ENCODE measurements around the gene TTLL9. TPM values are rescaled to one million over a fixed set of nuclear protein-coding genes. Genes with fewer than 3 reads are reported as not detected.
A peak's percentile ranks its signal among the peaks of the same experiment; 100 is the strongest.
"Not testable (repeated sequence)": the region's sequence is repeated elsewhere in the genome, so short reads cannot be mapped to it uniquely, and the experiment has no call there.

The TTLL9 gene, protein sequence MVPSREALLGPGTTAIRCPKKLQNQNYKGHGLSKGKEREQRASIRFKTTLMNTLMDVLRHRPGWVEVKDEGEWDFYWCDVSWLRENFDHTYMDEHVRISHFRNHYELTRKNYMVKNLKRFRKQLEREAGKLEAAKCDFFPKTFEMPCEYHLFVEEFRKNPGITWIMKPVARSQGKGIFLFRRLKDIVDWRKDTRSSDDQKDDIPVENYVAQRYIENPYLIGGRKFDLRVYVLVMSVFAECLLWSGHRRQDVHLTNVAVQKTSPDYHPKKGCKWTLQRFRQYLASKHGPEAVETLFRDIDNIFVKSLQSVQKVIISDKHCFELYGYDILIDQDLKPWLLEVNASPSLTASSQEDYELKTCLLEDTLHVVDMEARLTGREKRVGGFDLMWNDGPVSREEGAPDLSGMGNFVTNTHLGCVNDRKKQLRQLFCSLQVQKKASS
- total RNA-seq, result 10 to 100 TPM in 1 of 8 experiments, 1 to 10 TPM in 6, under 1 TPM in 1; 0.76 to 12.0 (median 2.5) TPM

DNA sequence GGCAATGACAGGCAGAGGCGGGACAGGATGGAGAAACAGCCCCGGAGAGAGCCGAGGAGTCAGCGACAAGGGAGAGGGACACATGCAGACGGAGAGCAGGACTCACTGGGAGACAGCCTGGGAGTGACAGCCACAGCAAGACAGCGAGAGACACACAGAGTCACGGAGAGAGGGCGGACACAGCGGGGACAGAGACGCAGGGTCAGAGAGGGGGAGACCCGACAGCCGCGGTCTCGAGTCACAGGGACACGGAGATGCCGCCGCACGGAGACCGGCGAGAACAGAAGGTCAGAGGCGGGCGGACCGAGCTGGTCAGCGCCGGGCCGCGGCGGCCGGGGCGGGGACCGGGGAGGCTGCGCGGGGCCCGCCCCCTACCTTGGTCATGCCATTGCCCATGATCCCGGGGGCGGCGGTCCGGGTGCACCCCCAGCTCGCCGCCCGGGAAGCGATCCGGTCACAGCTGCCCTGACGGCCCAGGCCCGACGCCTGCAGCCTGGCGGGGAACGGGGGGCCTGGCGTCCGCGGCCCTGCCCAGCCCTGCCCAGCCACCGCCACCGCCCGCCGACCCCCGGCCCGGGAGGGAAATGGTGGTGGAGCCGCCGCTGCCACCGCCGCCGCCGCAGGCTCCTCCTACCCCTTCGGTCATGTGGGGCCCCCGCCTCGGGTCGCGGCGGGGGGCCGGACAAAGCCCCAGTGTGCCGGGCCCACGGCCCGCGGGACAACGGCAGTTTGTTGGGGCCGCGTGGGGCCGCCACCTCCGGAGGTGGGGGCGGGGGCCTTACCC, at the start of gene TTLL9, which contains the start of gene DUSP15:
Gene TTLL9, plus strand, starts transcription at position 693 of the 784 bp plus-strand sequence. CDS start 493 bp downstream, outside the sequence.
Gene DUSP15, minus strand, starts transcription at position 586 of the 784 bp plus-strand sequence. Its CDS starts 190 bp downstream, at position 396.
- in situ Hi-C loops (cut with MboI; ENCODE audit: low pct_unique_long_range_greater_than_20kb in 2 of 9, low sequenced_read_pairs in 9 of 9, unreplicated experiment in 9 of 9), result loop anchor here in 1 of 9 experiments (25.0 kb wide), 1 partner anchor 92 kb away; the partner anchor contains the start of genes PDRG1 and XKR7
- WGBS, 10 experiments, result 0 to 4% (median 0%) methylated on average over 1 to 4 of the region's 80 CpGs; no CpG with 5 or more reads in 6 of the 10 experiments
- Histone ChIP-seq H3K27ac (peak within 1 kb of the TSS; percentile 81 to 95), H3K4me3 (peak within 1 kb of the TSS; percentile 71 to 97 (median 79)), H3K4me1 (replicated peaks in 1 of 2) (peaks cover 22 to 32% of the 10 kb centered on the region in 2 donors)
- peak; percentile 85 to 91 (median 88) for ATAC-seq (replicated peaks in 6 of 8)

DNA sequence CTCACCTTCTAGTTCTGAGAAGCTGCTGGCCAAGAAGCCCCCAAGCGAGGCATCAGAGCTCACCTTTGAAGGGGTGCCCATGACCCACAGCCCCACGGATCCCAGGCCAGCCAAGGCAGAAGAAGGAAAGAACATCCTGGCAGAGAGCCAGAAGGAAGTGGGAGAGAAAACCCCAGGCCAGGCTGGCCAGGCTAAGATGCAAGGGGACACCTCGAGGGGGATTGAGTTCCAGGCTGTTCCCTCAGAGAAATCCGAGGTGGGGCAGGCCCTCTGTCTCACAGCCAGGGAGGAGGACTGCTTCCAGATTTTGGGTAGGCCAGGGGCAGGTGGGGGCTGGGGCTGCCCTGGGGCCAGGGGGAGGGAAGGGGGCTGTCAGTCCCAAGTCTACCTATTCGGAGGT, 49.0 kb upstream of the TTLL9 start:
- Histone ChIP-seq H3K4me3 (no peak overlapping the region), H3K27ac (no peak overlapping the region), H3K4me1 (replicated peaks in 1 of 2) (peaks cover 10 to 14% of the 10 kb centered on the region in 2 donors)
- no peak for ATAC-seq (replicated peaks in 6 of 8)
- WGBS, 10 experiments, result 0 to 70% (median 55%) methylated on average over 1 to 2 of the region's 5 CpGs; no CpG with 5 or more reads in 6 of the 10 experiments
- in situ Hi-C loops (cut with MboI; ENCODE audit: low pct_unique_long_range_greater_than_20kb in 2 of 9, low sequenced_read_pairs in 9 of 9, unreplicated experiment in 9 of 9), result no loop called here

DNA sequence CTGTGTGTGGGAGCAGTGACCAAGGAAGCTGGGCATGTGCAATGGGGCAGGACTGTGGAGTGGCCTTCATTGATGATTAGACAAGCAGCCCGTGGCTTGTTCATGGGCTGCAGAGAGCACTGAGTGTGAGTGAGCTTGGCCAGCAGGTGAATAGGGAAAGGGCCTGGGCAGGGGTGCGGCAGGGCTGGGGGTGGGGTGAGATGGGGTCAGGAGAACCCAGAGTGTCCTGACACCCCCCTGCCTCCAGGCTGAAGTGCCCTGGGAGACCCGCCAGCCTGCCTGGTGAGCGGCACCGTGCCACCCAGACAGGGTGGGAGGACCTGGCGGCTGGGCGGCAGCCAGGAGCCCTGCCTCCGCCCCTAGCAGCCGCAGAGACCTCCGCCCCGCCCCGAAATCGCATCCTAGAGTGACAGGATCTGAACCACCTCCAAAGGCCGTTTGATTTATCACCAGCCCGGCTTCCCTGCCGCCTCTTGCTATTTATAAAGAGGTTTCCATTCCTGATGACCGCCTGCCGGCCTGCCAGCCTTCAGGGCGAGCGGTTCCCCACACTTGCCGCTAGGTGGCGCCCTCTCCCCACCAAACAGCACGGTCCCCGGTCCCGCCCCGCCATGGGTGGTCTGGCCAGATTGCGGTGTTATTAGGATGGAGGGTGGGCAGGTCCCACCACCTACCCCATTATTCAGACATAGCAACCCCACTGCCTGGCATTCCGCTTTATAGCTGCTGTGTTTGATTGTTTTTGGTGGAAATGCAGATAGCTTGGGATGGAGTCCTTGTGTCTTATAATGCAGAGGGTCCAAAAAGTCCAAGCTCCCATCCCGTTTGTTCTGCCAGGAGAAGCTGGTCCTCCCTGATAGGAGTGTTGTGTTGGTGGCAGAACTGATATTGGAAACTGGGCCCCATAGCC, 47.8 kb upstream of the TTLL9 start:
- Histone ChIP-seq H3K4me3 (peak overlapping the region in 1 of 5 donors; percentile 0), H3K27ac (no peak overlapping the region), H3K4me1 (replicated peaks in 1 of 2) (peaks cover 10 to 14% of the 10 kb centered on the region in 2 donors)
- in situ Hi-C loops (cut with MboI; ENCODE audit: low pct_unique_long_range_greater_than_20kb in 2 of 9, low sequenced_read_pairs in 9 of 9, unreplicated experiment in 9 of 9), result no loop called here
- 14% methylated on average over 2 of the region's 29 CpGs; no CpG with 5 or more reads in 9 of the 10 experiments for WGBS, 10 experiments
- ATAC-seq (replicated peaks in 6 of 8), result peak; percentile 91 to 96 (median 92)

DNA sequence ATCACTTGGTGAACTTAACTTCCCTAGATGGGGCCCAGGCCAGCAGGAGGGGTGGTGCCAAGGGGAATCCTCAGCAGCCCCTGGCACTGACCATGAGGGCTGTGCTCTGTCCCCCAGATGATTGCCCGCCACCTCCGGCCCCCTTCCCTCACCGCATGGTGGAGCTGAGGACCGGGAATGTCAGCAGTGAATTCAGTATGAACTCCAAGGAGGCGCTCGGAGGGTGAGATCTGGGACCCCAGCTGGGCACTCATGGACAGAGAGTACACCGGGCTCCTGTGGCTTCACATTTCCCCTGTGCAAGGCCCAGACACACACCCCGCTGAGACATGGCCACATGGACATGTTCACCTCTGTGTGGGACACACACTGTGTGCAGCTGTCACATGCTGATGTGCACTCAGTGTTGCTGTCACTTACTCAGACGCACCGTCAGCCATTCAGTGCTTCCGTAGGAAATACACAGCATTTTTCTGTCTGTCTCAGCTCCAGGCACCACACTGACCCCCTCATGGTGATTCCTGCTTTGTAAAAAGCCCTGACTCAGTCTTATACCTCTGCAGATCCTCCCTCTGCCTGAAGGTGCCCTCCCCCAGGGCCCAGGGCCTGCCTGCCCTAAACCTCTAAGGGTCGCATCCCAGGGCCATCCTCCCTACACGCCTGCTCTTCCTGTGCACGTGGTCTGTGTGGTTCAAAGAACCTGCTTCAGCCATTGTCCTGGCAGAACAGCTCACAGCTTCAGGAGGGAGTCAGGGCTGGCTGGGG, 46.9 kb upstream of the TTLL9 start:
- Histone ChIP-seq H3K4me1 (replicated peaks in 1 of 2) (peaks cover 10 to 14% of the 10 kb centered on the region in 2 donors), H3K4me3 (no peak overlapping the region), H3K27ac (no peak overlapping the region)
- in situ Hi-C loops (cut with MboI; ENCODE audit: low pct_unique_long_range_greater_than_20kb in 2 of 9, low sequenced_read_pairs in 9 of 9, unreplicated experiment in 9 of 9), result no loop called here
- peak in 5 of 8 experiments; percentile 0 to 18 (median 14) for ATAC-seq (replicated peaks in 6 of 8)
- 0 to 81% (median 52%) methylated on average over 2 to 5 of the region's 14 CpGs; no CpG with 5 or more reads in 4 of the 10 experiments for WGBS, 10 experiments

DNA sequence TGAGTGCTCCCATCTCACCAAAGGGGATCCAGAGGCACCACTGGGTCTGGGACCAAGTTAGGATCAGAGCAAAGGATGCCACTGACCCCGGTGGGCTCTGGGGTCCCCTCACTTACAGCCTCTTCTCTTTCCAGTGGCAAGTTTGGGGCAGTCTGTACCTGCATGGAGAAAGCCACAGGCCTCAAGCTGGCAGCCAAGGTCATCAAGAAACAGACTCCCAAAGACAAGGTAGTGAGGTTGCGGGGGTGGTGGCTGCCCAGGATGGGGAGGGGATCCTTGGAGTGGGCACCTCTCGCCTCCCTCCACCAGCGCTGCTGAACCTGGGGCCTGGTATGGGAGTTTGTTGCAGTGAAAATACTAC, 46.3 kb upstream of the TTLL9 start:
- in situ Hi-C loops (cut with MboI; ENCODE audit: low pct_unique_long_range_greater_than_20kb in 2 of 9, low sequenced_read_pairs in 9 of 9, unreplicated experiment in 9 of 9), result no loop called here
- Histone ChIP-seq H3K27ac (no peak overlapping the region), H3K4me3 (no peak overlapping the region), H3K4me1 (replicated peaks in 1 of 2) (peaks cover 10 to 14% of the 10 kb centered on the region in 2 donors)
- WGBS, 10 experiments, result 83 to 100% (median 100%) methylated on average over 1 to 2 of the region's 4 CpGs; no CpG with 5 or more reads in 7 of the 10 experiments
- ATAC-seq (replicated peaks in 6 of 8), result no peak

DNA sequence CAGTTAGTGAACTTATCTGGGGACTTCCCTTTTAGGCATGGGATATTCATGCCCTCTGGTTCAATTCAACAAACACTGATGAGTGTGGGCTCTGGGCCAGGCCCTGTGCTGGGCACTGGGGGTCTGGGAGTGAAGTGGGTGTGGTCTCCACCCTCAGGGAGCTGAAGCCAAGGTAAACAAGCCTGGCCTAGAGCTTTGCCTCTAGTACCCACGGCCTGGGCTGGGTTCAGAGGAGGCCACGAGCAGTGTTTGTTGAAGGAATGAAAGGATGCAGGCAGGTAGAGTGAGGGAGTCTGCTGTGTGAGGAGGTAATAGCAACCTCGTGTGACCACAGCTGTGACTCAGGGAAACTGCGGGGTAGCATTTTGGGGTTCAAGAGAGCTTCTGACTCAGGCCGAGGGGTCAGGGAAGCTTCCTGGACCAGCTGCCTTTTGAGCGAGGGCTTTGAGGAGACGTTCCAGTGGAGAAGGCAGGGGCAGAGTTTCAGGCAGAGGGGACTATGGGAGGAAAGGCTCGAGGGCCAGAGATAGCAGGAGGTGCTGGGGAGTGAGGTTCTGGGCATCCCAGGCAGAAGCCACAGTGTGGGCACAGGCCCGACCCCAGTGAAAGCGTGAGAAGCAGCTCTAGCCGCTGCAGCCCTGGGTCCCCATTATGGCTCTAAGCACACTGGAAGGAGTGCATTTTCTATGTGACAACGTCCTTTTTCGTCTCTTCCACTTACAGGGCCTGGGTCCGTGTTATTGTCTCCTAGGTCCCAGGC, 45.7 kb upstream of the TTLL9 start:
- Histone ChIP-seq H3K4me3 (no peak overlapping the region), H3K27ac (no peak overlapping the region), H3K4me1 (replicated peaks in 1 of 2) (peaks cover 10 to 14% of the 10 kb centered on the region in 2 donors)
- WGBS, 10 experiments, result 30 to 100% (median 85%) methylated on average over 1 to 7 of the region's 14 CpGs; no CpG with 5 or more reads in 3 of the 10 experiments
- in situ Hi-C loops (cut with MboI; ENCODE audit: low pct_unique_long_range_greater_than_20kb in 2 of 9, low sequenced_read_pairs in 9 of 9, unreplicated experiment in 9 of 9), result loop anchor here in 2 of 9 experiments (25.0 kb wide), 2 partner anchors 263 to 838 kb away; partner anchors contain the start of gene C20orf203 (in 1 of the 2)
- no peak for ATAC-seq (replicated peaks in 6 of 8)

DNA sequence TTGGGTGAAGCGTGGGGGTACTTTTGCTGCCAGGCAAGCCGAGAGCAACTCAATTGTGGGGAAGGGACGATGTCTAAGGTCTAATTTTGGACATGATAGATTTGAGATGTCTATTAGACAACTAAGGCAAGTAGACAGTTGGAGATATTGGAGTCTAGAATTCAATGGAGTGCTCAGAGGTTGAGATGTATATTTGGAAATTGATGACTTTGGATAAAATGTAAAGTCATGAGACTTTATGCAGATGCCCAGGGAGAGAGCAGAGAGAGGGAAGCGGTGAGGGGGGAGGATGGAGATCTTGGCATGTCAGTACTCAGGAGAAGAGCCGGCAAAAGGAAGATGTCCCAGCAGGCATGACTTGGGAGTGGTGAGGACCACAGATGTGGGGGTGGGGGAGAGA, 44.4 kb upstream of the TTLL9 start:
- ATAC-seq (replicated peaks in 6 of 8), result no peak
- H3K4me1 ChIP-seq (replicated peaks in 1 of 2), result peaks cover 10 to 14% of the 10 kb centered on the region in 2 donors
- no peak overlapping the region for H3K4me3 ChIP-seq
- in situ Hi-C loops (cut with MboI; ENCODE audit: low pct_unique_long_range_greater_than_20kb in 2 of 9, low sequenced_read_pairs in 9 of 9, unreplicated experiment in 9 of 9), result loop anchor here in 2 of 9 experiments (25.0 kb wide), 2 partner anchors 261 to 836 kb away; partner anchors contain the start of gene C20orf203 (in 1 of the 2)
- 37 to 100% (median 88%) methylated on average over 1 to 5 of the region's 5 CpGs; no CpG with 5 or more reads in 2 of the 10 experiments for WGBS, 10 experiments
- no peak overlapping the region for H3K27ac ChIP-seq

DNA sequence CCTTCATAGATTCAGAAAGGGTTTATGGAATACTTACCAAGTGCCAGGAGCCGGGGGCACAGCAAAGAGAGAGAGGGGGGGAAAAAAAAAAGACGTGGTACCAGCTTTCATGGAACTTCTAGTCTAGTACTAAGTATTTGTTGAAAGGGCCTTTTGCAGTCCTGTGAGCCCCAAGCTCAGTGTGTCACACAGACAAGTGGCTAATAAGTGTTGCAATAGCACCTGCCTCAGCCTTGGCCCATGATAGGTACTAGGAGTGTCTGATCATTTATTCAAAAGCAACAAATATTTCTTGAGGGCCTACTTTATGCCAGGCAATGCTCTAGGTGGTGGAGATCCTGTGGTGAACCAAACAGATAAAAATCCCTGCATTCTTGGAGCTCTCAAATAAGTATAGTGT, 43.4 kb upstream of the TTLL9 start:
- no peak overlapping the region for H3K27ac ChIP-seq
- peaks cover 10 to 14% of the 10 kb centered on the region in 2 donors for H3K4me1 ChIP-seq (replicated peaks in 1 of 2)
- no peak for ATAC-seq (replicated peaks in 6 of 8)
- no peak overlapping the region for H3K4me3 ChIP-seq
- 20 to 83% (median 40%) methylated on average over 1 to 2 of the region's 2 CpGs; no CpG with 5 or more reads in 6 of the 10 experiments for WGBS, 10 experiments
- in situ Hi-C loops (cut with MboI; ENCODE audit: low pct_unique_long_range_greater_than_20kb in 2 of 9, low sequenced_read_pairs in 9 of 9, unreplicated experiment in 9 of 9), result loop anchor here in 2 of 9 experiments (25.0 kb wide), 2 partner anchors 260 to 835 kb away; partner anchors contain the start of gene C20orf203 (in 1 of the 2)

DNA sequence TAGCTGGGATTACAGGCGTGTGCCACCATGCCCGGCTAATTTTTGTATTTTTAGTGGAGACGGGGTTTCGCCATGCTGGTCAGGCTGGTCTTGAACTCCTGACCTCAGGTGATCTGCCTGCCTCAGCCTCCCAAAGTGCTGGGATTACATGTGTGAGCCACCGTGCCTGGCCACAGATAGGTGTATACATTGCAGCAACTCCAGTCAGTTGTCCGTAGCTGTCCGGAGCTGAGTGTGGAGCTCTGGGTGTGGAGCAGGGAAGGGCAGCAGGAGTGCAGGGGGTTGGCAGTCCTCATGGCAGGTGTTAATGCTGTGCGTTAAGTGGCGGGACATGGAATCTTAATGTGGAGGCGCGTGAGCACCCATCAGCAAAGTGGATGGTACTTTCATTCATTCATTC, 42.4 kb upstream of the TTLL9 start:
- H3K27ac ChIP-seq; H3K4me3 ChIP-seq; ATAC-seq (replicated peaks in 6 of 8): not testable (repeated sequence)
- in situ Hi-C loops (cut with MboI; ENCODE audit: low pct_unique_long_range_greater_than_20kb in 2 of 9, low sequenced_read_pairs in 9 of 9, unreplicated experiment in 9 of 9), result loop anchor here in 2 of 9 experiments (25.0 kb wide), 2 partner anchors 259 to 834 kb away; partner anchors contain the start of gene C20orf203 (in 1 of the 2)
- 92 to 100% (median 100%) methylated on average over 1 to 7 of the region's 11 CpGs; no CpG with 5 or more reads in 5 of the 10 experiments for WGBS, 10 experiments
- peaks cover 9 to 12% of the 10 kb centered on the region in 2 donors for H3K4me1 ChIP-seq (replicated peaks in 1 of 2)

DNA sequence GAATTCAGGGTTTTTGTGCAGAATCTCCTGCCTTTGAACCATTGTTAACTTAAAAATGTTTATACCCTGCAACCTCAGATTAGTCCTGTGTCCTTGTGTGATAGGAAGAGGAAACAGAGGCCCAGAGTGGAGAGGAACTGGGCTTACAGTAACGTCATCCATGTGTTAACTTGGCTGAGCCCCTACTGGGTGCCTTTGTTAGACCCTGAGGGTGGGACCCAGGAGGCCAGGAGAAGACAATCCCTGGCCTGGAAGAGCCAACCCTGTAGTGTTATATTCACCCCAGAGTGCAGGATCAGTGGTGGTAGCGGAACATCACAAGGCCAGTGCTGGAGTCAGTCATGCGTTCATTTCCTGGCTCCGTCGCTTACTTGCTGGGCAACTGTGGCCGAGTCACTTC, 40.7 kb upstream of the TTLL9 start:
- no peak for ATAC-seq (replicated peaks in 6 of 8)
- in situ Hi-C loops (cut with MboI; ENCODE audit: low pct_unique_long_range_greater_than_20kb in 2 of 9, low sequenced_read_pairs in 9 of 9, unreplicated experiment in 9 of 9), result loop anchor here in 2 of 9 experiments (25.0 kb wide), 2 partner anchors 258 to 833 kb away; partner anchors contain the start of gene C20orf203 (in 1 of the 2)
- 92 to 96% (median 95%) methylated on average over 3 to 6 of the region's 6 CpGs; no CpG with 5 or more reads in 6 of the 10 experiments for WGBS, 10 experiments
- Histone ChIP-seq H3K27ac (no peak overlapping the region), H3K4me1 (replicated peaks in 1 of 2) (peaks cover 2 to 5% of the 10 kb centered on the region in 2 donors), H3K4me3 (no peak overlapping the region)

Measured in motor neuron (in vitro differentiated cells).